K562 (cell line): ENCODE results near the gene NDUFB10. TPM values are rescaled to one million over a fixed set of nuclear protein-coding genes. Genes with fewer than 3 reads are reported as not detected.
"Not testable (repeated sequence)": the region's sequence is repeated elsewhere in the genome, so short reads cannot be mapped to it uniquely, and the experiment has no call there.

Source experiments
- ATAC-seq: fragments of 200-7000 bp; cut with Tn5 transposase; 3 replicates; pipeline ENCODE4 v1.9.1; 2020; ENCODE audit warnings: moderate library complexity
- BruUV-seq: library from RNA; stranded (reverse); fragments of 400-500 nt; replicated peaks from 2 replicates; lab custom pipeline; 2021; lab: Mats Ljungman, UMichigan
- CTCF ChIA-PET: fragments of 300-600 bp; formaldehyde crosslinking; extraction: SDS; loops from one replicate; lab custom pipeline; 2021; ENCODE audit warnings: low intra/inter-chr PET ratio; lab: Yijun Ruan, JAX
- POLR2A ChIA-PET: fragments of 300-600, 350-650 bp; sonication (Branson Sonifier 250); formaldehyde crosslinking; extraction: SDS; loops from one replicate; lab custom pipeline; 2021; ENCODE audit warnings: antibody characterized with exemption, inconsistent platforms; lab: Yijun Ruan, JAX
- DNase-seq, 4 experiments: peaks; one replicate each; pipeline versions ENCODE4 v3.0.0 to v3.0.0-alpha.2; 2011 to 2018; ENCODE audit warnings: low spot score in 3 of 4, mixed read lengths in 3 of 4; ENCODE audit errors: extremely low read depth in 1 of 4
- FAIRE-seq: peaks from 2 replicates; lab custom pipeline; 2011; peaks lifted over from hg19 to GRCh38; lab: Jason Lieb, UNC
- H2AFZ ChIP-seq: 2 replicates; pipeline ENCODE4 v1.6.0; 2011; ENCODE audit warnings: low read depth, low read length, control low read depth, inconsistent platforms
- H3K27ac ChIP-seq: fragments of 200-600 bp; 3 replicates; pipeline ENCODE4 v1.8.0; 2011; ENCODE audit warnings: low read depth, mild to moderate bottlenecking, control low read depth, inconsistent platforms, low read length, moderate library complexity, mixed read lengths; ENCODE audit errors: extremely low read depth
- H3K27me3 ChIP-seq, 2 experiments: fragments of 300-600 bp in 1 of 2; 2 replicates in 1 of 2; 3 replicates in 1 of 2; pipeline versions ENCODE4 v1.6.0 to v1.8.0; 2011; ENCODE audit warnings: inconsistent platforms in 2 of 2, low read length in 2 of 2, mild to moderate bottlenecking in 1 of 2, mixed read lengths in 1 of 2, moderate library complexity in 1 of 2; ENCODE audit not compliant: control insufficient read depth in 2 of 2, insufficient read depth in 2 of 2
- H3K36me3 ChIP-seq: fragments of 300-600 bp; 3 replicates; pipeline ENCODE4 v1.8.0; 2011; ENCODE audit warnings: mild to moderate bottlenecking, low read length, inconsistent platforms; ENCODE audit not compliant: control insufficient read depth, insufficient read depth
- H3K4me1 ChIP-seq, 2 experiments: fragments of 200-600 bp in 1 of 2; replicated peaks in 1 of 2; 2 replicates in 1 of 2; 3 replicates in 1 of 2; pipeline versions ENCODE4 v1.5.1 to v1.8.0; 2011; ENCODE audit warnings: inconsistent platforms in 2 of 2, low read length in 2 of 2, mild to moderate bottlenecking in 1 of 2, mixed read lengths in 1 of 2, moderate library complexity in 1 of 2; ENCODE audit not compliant: control insufficient read depth in 2 of 2, insufficient read depth in 2 of 2
- H3K4me2 ChIP-seq: 2 replicates; pipeline ENCODE4 v1.6.1; 2011; ENCODE audit warnings: low read length, control low read depth, inconsistent platforms, mixed read lengths; ENCODE audit not compliant: insufficient read depth
- H3K4me3 ChIP-seq: fragments of 200-600 bp; sonication (generic), shearing (Covaris generic); 2 replicates; pipeline ENCODE4 v1.5.1; 2016; ENCODE audit warnings: control low read depth, inconsistent platforms
- H3K79me2 ChIP-seq: fragments of 200-600 bp; 3 replicates; pipeline ENCODE4 v1.8.0; 2011; ENCODE audit warnings: low read length, inconsistent platforms; ENCODE audit not compliant: control insufficient read depth, insufficient read depth
- H3K9ac ChIP-seq, 2 experiments: 2 replicates each; pipeline versions ENCODE4 v1.6.0 to v1.6.1; 2011; ENCODE audit warnings: low read depth in 2 of 2, low read length in 2 of 2, control low read depth in 1 of 2, inconsistent platforms in 1 of 2, mild to moderate bottlenecking in 1 of 2, mixed read lengths in 1 of 2; ENCODE audit not compliant: insufficient read depth in 1 of 2
- H3K9me1 ChIP-seq: one replicate; pipeline ENCODE4 v1.6.0; 2011; ENCODE audit warnings: inconsistent platforms, mild to moderate bottlenecking, low read length, moderate library complexity; ENCODE audit not compliant: control insufficient read depth, insufficient read depth
- H3K9me3 ChIP-seq: replicated peaks from 2 replicates; pipeline ENCODE4 v1.5.1; 2011; ENCODE audit warnings: low read depth, low read length, inconsistent platforms; ENCODE audit not compliant: control insufficient read depth, insufficient read depth
- H4K20me1 ChIP-seq: replicated peaks from 2 replicates; pipeline ENCODE4 v1.6.1; 2011; ENCODE audit warnings: low read length, inconsistent platforms, mixed read lengths; ENCODE audit not compliant: control insufficient read depth, insufficient read depth
- SUPT5H ChIP-seq: fragments of 450-650 bp; IDR thresholded peaks from 2 replicates; pipeline ENCODE4 v1.6.1; 2016
- TRIM24 ChIP-seq, 2 experiments: fragments of 450-650 bp; IDR thresholded peaks; 2 replicates each; pipeline ENCODE4 v1.6.1; 2016
- WGBS: fragments of 100-300 bp; shearing (Covaris generic); methylation state at CpG from one replicate; pipeline ENCODE4 v1.1.6; 2016; ENCODE audit warnings: low coverage, mixed read lengths; ENCODE audit not compliant: insufficient coverage; ENCODE audit errors: missing lambda C conversion rate; 5-methylcytosine and 5-hydroxymethylcytosine counted together
- in situ Hi-C: fragments of 300-500 bp; cut with MboI; formaldehyde crosslinking; loops from 4 replicates; pipeline ENCODE4 v1.15.0; 2018; ENCODE audit warnings: inconsistent platforms, mixed read lengths
- intact Hi-C: fragments of 100-400 bp; cut with micrococcal nuclease; formaldehyde crosslinking; loops from 2 replicates; pipeline ENCODE4 v1.14.2; 2022
- polyA plus RNA-seq, 8 experiments: library from polyadenylated mRNA; depleted of rRNA in 4 of 8; stranded (reverse) in 5 of 8; unstranded in 3 of 8; fragments of >200 nt; fragmentation: Nextera tagmentation in 2 of 8; fragmentation: Illumina TruSeq in 1 of 8; extraction: Ambion mirVana in 2 of 8; extraction: Trizol in 1 of 8; gene quantifications; 2 replicates each; pipeline versions ENCODE4 v1.2.1 to v1.2.3, GENCODE V29; 2011 to 2014; ENCODE audit warnings: inconsistent platforms in 1 of 8, missing spikeins in 1 of 8
- total RNA-seq, 7 experiments: library from RNA; depleted of rRNA in 6 of 7; stranded (reverse); fragments of >200 nt in 6 of 7; fragmentation: Illumina TruSeq in 2 of 7; extraction: Trizol in 2 of 7; gene quantifications; 2 replicates each; pipeline versions ENCODE4 v1.2.1 to v1.2.3, GENCODE V29; 2011 to 2021; ENCODE audit warnings: low replicate concordance in 1 of 7

The NDUFB10 gene
- total and polyA plus RNA-seq, 9 of the 15 experiments (the other 6 are each of a cell fraction or from before 2014, with no cell fraction given) = 69.3 to 527 (median 161) TPM

DNA sequence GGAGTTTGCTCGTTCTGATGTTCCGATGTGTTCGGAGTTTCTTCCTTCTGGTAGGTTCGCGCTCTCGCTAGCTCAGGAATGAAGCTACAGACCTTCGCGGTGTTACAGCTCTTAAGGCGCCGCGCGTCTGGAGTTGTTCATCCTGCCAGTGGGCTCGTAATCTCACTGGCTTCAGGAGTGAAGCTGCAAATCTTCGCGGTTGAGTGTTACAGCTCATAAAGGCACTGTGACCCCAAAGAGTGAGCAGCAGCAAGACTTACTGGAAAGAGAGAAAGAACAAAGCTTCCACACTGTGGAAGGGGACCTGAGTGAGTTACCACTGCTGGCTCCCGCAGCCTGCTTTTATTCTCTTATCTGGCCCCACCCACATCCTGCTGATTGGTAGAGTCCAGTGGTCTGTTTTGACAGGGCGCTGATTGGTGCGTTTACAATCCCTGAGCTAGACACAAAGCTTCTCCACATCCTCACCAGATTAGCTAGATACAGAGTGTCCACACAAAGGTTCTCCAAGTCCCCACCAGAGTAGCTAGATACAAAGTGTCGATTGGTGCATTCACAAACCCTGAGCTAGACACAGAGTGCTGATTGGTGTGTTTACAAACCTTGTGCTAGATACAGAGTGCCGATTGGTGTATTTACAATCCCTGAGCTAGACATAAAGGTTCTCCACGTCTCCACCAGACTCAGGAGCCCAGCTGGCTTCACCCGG, 1.8 kb upstream of the NDUFB10 start (continued):
- peak in 1 of 2 experiments; percentile 34; a peak in 1 of 4 replicates for TF ChIP-seq TRIM24 (IDR thresholded peaks at IDR 0.05)
- TF ChIP-seq SUPT5H = peak; percentile 66
- TF ChIP-seq, all 486 proteins: peak for 10; not testable (repeated sequence) for 476

GRCh38 chr16:1958143-1958491, 1.2 kb upstream of the NDUFB10 start:
- H2AFZ ChIP-seq, H3K4me3 ChIP-seq, H3K27me3 ChIP-seq, H3K9ac ChIP-seq, H3K4me2 ChIP-seq, H3K9me1 ChIP-seq, H3K9me3 ChIP-seq, FAIRE-seq, BruUV-seq, ATAC-seq, DNase-seq, in situ Hi-C loops, intact Hi-C loops, CTCF ChIA-PET, H3K27ac ChIP-seq: not testable (repeated sequence)
- WGBS = 70% methylated on average over 7 of the region's 30 CpGs
- POLR2A ChIA-PET = interaction anchor here (1.7 kb wide), 1 partner anchor 8 kb away, joined by 4 read pairs; the partner anchor contains the start of gene RNF151
- Histone ChIP-seq H4K20me1 (peaks cover 25% of the 10 kb centered on the region), H3K36me3 (peaks cover 27% of the 10 kb centered on the region; the same call in 2 of the 3 replicates), H3K79me2 (peaks cover 38% of the 10 kb centered on the region), H3K4me1 (peaks cover 8 to 59% of the 10 kb centered on the region in 2 experiments; a peak in 4 of 5 replicates)
